Measurements from ENCODE around the gene REEP3. TPM values are rescaled to one million over a fixed set of nuclear protein-coding genes. Genes with fewer than 3 reads are reported as not detected.

Gene REEP3
- total and polyA plus RNA-seq, 2 of the 4 experiments (the other 2 are of a cell fraction): 11.7 to 28.9 TPM

DNA sequence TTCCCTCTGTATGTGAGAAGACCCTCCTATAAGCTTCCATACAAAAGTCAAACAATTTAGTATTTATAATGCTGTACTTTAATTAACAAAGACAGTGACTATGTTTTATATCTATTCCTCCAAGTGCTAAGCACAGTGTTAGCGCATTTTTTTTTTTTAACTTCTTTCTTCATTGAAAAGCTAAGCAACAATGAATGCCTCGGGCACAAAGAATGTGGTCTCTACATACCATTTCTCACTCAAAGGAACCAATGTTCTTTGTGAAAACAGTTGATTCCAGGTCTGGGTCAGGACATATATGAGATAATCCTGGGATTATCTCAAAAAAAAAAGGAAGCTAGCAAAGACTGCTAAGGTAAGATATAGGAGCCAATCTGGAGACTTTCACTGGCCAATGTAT is 26.2 kb upstream of the REEP3 start:
- CTCF ChIA-PET: interaction anchor here (0.7 kb wide), 1 partner anchor 16 kb away, joined by 3 read pairs; no protein-coding TSS in a partner anchor
- Histone ChIP-seq H2AK9ac (replicated peaks; ENCODE audit: low read depth, low read length, poor library complexity) (no peak overlapping the region), H3K56ac (ENCODE audit: extremely low read depth, insufficient read depth, low read length) (no peak overlapping the region), H4K20me1 (ENCODE audit: insufficient read depth, low read length) (peaks cover 21% of the 10 kb centered on the region), H3K4ac (ENCODE audit: low read depth, low read length) (no peak overlapping the region), H4K91ac (ENCODE audit: insufficient read depth, low read depth, low read length) (no peak overlapping the region), H2BK20ac (ENCODE audit: low read depth, low read length) (no peak overlapping the region), H3K27me3 (ENCODE audit: control insufficient read depth, insufficient read depth, low read length) (no peaks in the 10 kb centered on the region), H2BK120ac (ENCODE audit: low read depth, low read length) (no peak overlapping the region), H3K79me1 (ENCODE audit: low read depth in 1 of 2, low read length in 2 of 2) (peaks cover 25 to 60% of the 10 kb centered on the region in 2 experiments), H3K4me2 (ENCODE audit: low read depth, low read length) (no peak overlapping the region), H3K9ac (ENCODE audit: low read depth, low read length) (no peak overlapping the region), H3K23ac (ENCODE audit: low read depth, low read length) (no peak overlapping the region), H2AK5ac (ENCODE audit: low read depth, low read length) (no peak overlapping the region), H3K9me1 (ENCODE audit: insufficient read depth, low read length) (no peaks in the 10 kb centered on the region), H3K4me3 (ENCODE audit: insufficient read depth, low read depth, low read length) (no peak overlapping the region), H2BK15ac (ENCODE audit: low read depth, low read length) (no peak overlapping the region), H2BK5ac (ENCODE audit: low read depth, low read length, poor library complexity, severe bottlenecking) (no peak overlapping the region), H4K8ac (ENCODE audit: low read depth in 2 of 2, low read length in 2 of 2) (no peak overlapping the region), H3K4me1 (ENCODE audit: control insufficient read depth, insufficient read depth, low read length) (peaks cover 5% of the 10 kb centered on the region), H3K9me3 (ENCODE audit: control insufficient read depth, insufficient read depth, low read length) (peaks cover 2% of the 10 kb centered on the region; the same call in 1 of the 2 replicates), H2AFZ (replicated peaks; ENCODE audit: low read length, poor library complexity) (no peak overlapping the region), H3K18ac (ENCODE audit: low read depth, low read length) (no peak overlapping the region), H3K14ac (replicated peaks; ENCODE audit: low read depth, low read length) (no peak overlapping the region), H4K5ac (ENCODE audit: low read depth, low read length) (no peak overlapping the region), H3K36me3 (ENCODE audit: control insufficient read depth, insufficient read depth, low read length) (no peaks in the 10 kb centered on the region), H3K27ac (ENCODE audit: insufficient read depth, low read length) (no peak overlapping the region)
- dilution Hi-C loops (cut with HindIII; ENCODE audit: low sequenced_read_pairs, unreplicated experiment): no loop called here
- intact Hi-C loops (cut with micrococcal nuclease): no loop called here
- in situ Hi-C loops (cut with MboI; ENCODE audit: low sequenced_read_pairs): no loop called here
- DNase-seq (no peak), ATAC-seq (ENCODE audit: low read depth) (no peak)
- no TSS peak for BruUV-seq (replicated peaks)
- no CpG with 5 or more reads among the region's 2 CpGs for WGBS, 2 experiments (ENCODE audit: extremely low coverage in 2 of 2, insufficient read length in 1 of 2)
- TF ChIP-seq MAZ (IDR thresholded peaks at IDR 0.05; ENCODE audit: borderline replicate concordance, low read depth, low read length) (no peak), CHD1 (IDR thresholded peaks at IDR 0.05; ENCODE audit: low read depth, low read length) (no peak), MAFK (IDR thresholded peaks at IDR 0.05; ENCODE audit: low read depth, low read length) (no peak), CTCF (conservative IDR thresholded peaks at IDR 0.05; ENCODE audit: low read depth, low read length) (no peak), RAD21 (IDR thresholded peaks at IDR 0.05; ENCODE audit: low read length) (no peak), POLR2A (IDR thresholded peaks at IDR 0.05; ENCODE audit: low read depth, low read length) (no peak), SMC3 (IDR thresholded peaks at IDR 0.05; ENCODE audit: low read depth, low read length) (no peak)
- TF ChIP-seq, protein P1, sequence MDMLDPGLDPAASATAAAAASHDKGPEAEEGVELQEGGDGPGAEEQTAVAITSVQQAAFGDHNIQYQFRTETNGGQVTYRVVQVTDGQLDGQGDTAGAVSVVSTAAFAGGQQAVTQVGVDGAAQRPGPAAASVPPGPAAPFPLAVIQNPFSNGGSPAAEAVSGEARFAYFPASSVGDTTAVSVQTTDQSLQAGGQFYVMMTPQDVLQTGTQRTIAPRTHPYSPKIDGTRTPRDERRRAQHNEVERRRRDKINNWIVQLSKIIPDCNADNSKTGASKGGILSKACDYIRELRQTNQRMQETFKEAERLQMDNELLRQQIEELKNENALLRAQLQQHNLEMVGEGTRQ (IDR thresholded peaks at IDR 0.05; ENCODE audit: low read depth, low read length): no peak
- TF ChIP-seq, protein P2, sequence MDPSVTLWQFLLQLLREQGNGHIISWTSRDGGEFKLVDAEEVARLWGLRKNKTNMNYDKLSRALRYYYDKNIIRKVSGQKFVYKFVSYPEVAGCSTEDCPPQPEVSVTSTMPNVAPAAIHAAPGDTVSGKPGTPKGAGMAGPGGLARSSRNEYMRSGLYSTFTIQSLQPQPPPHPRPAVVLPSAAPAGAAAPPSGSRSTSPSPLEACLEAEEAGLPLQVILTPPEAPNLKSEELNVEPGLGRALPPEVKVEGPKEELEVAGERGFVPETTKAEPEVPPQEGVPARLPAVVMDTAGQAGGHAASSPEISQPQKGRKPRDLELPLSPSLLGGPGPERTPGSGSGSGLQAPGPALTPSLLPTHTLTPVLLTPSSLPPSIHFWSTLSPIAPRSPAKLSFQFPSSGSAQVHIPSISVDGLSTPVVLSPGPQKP (IDR thresholded peaks at IDR 0.05; ENCODE audit: borderline replicate concordance, low read depth, low read length): no peak
- POLR2A ChIA-PET (ENCODE audit: unreplicated experiment): no interaction called here

All from IMR-90 (cell line).